H1 (cell line): ENCODE results near the gene HMGA1. TPM values are rescaled to one million over a fixed set of nuclear protein-coding genes. Genes with fewer than 3 reads are reported as not detected.

ENCODE experiments used
- BCL11A ChIP-seq, 2 experiments: IDR thresholded peaks; one replicate each; pipeline ENCODE4 v1.6.1; 2011; ENCODE audit warnings: low read depth in 2 of 2, low read length in 2 of 2, mild to moderate bottlenecking in 2 of 2
- MAFK ChIP-seq: IDR thresholded peaks from 2 replicates; pipeline ENCODE4 v1.6.1; 2012; ENCODE audit warnings: low read depth, mild to moderate bottlenecking, improper control_type of control experiment, low read length
- polyA plus RNA-seq, 7 experiments: library from polyadenylated mRNA; depleted of rRNA in 3 of 7; stranded (reverse) in 5 of 7; unstranded in 2 of 7; fragments of >200 nt in 5 of 7; fragments of 200-250 nt in 2 of 7; gene quantifications; 1 replicate in 5 of 7; 2 replicates in 1 of 7; 4 replicates in 1 of 7; pipeline versions ENCODE4 v1.2.1 to v1.2.3, GENCODE V29; 2011 to 2013; ENCODE audit warnings: missing spikeins in 2 of 7, mixed read lengths in 2 of 7
- total RNA-seq: library from RNA; stranded (reverse); fragmentation: NEBNext Ultra II Directional; extraction: Animal tissue kit (Norgen Biotek cat#: 25700); gene quantifications from 2 replicates; pipeline ENCODE4 v1.2.1, GENCODE V29; 2021

HMGA1 gene
- total and polyA plus RNA-seq, 2 of the 8 experiments (the other 6 are each of a cell fraction or from before 2014, with no cell fraction given) = 1,557 to 2,636 TPM

DNA sequence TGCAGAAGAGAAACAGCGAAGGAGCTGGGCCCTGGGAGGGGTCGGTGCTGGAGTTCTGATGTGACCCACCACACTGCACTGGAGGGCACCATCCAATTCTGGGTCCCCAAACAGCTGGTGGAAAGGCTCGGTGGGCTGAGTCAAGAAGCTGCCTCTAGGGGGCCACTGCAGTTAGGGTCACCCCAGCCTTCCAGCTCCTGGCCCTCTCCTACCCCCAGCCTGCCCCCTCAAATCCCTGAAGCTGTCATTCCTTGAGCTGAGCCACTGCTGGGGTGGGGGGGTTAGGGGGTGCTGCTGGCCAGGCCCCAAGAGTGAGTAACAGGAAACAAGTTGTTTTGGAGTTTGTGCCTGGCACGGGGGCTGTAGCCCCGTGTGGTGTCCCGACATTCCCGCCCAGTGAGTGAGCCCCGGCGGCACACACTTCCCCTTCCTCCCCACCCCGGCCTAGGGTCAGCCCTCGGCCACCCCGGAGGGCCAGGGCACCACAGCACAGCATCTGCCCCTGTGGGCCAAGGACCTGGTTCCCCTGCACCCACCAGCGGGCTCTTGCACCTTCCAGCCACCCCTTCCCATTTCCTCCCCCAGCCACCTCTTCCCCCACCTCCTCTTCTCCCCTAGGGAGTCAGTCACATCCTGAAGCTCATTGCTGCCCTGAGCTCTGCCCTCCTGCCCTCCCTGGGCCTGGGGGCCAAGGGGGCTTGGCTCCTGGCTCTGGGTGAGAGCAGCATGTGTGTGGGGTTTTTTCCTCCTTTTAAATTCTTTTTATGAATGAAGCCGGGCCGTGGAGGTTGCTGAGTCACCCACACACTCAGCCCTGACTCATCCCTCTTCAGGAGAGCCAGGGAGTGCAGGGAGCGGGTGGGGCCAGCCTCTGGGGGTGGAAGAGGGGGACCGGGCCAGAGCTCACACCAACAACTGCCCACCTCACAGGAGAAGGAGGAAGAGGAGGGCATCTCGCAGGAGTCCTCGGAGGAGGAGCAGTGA lies 7.5 kb downstream of the HMGA1 start (continued):
- TF ChIP-seq MAFK (peak; percentile 51; the same call in 1 of the 2 replicates), BCL11A (IDR thresholded peaks at IDR 0.05; ENCODE audit: low read depth in 2 of 2, low read length in 2 of 2) (no peak)
